Stomach (tissue), 4 donors: Measurements from ENCODE around the gene CITED1.

Source experiments
- CTCF ChIP-seq, 7 experiments: fragments of 450-650 bp in 4 of 7; fragments of 200-600 bp in 3 of 7; sonication (generic) in 3 of 7; IDR thresholded peaks; one replicate each; pipeline ENCODE4 v1.5.1; 2016 to 2019; ENCODE audit warnings: antibody characterized with exemption in 7 of 7, control low read depth in 2 of 7, mild to moderate bottlenecking in 1 of 7
- POLR2A ChIP-seq, 4 donors: fragments of 450-650 bp; IDR thresholded peaks; one replicate each; pipeline ENCODE4 v1.6.1; 2016; ENCODE audit warnings: antibody characterized with exemption in 4 of 4, control low read depth in 2 of 4, mild to moderate bottlenecking in 1 of 4, moderate library complexity in 1 of 4

- TF ChIP-seq CTCF (IDR thresholded peaks at IDR 0.05) (no peak), POLR2A (IDR thresholded peaks at IDR 0.05) (no peak)
Observed at GRCh38 chrX:72326605-72327300, 21.0 kb upstream of the CITED1 start.
